Stomach (tissue), 9 donors: Measurements from ENCODE around the gene ZFPM1. TPM values are rescaled to one million over a fixed set of nuclear protein-coding genes. Genes with fewer than 3 reads are reported as not detected.

ENCODE experiments used
- DNase-seq, 2 donors: peaks; one replicate each; pipeline versions ENCODE4 v3.0.0 to v3.0.0-alpha.2; 2013 to 2019
- H3K27ac ChIP-seq, 5 donors: fragments of 200-600 bp in 4 of 5; sonication (generic) in 4 of 5; one replicate each; pipeline ENCODE4 v1.5.1; 2013 to 2019; ENCODE audit warnings: mild to moderate bottlenecking in 1 of 5, moderate library complexity in 1 of 5
- H3K27me3 ChIP-seq, 3 donors: fragments of 200-600 bp; sonication (generic); one replicate each; pipeline ENCODE4 v1.5.1; 2017 to 2019; ENCODE audit warnings: mixed run types in 1 of 3
- H3K36me3 ChIP-seq, 4 donors: fragments of 200-600 bp; sonication (generic); 1 replicate in 3 of 4; 2 replicates in 1 of 4; pipeline ENCODE4 v1.5.1; 2016 to 2019
- H3K4me1 ChIP-seq, 4 donors: fragments of 200-600 bp; sonication (generic); one replicate each; pipeline ENCODE4 v1.5.1; 2016 to 2019
- H3K4me3 ChIP-seq, 4 donors: fragments of 200-600 bp; sonication (generic) in 3 of 4; one replicate each; pipeline ENCODE4 v1.5.1; 2016 to 2019; ENCODE audit warnings: mild to moderate bottlenecking in 1 of 4
- H3K9me3 ChIP-seq, 4 donors: fragments of 200-600 bp; sonication (generic); one replicate each; pipeline ENCODE4 v1.5.1; 2016 to 2019
- EP300 ChIP-seq: sonication (generic); formaldehyde crosslinking; IDR thresholded peaks from one replicate; pipeline ENCODE4 v1.6.1; 2017; ENCODE audit warnings: antibody characterized with exemption
- POLR2A ChIP-seq, 4 donors: fragments of 450-650 bp; IDR thresholded peaks; one replicate each; pipeline ENCODE4 v1.6.1; 2016; ENCODE audit warnings: antibody characterized with exemption in 4 of 4, control low read depth in 2 of 4, mild to moderate bottlenecking in 1 of 4, moderate library complexity in 1 of 4
- POLR2AphosphoS5 ChIP-seq, 3 donors: sonication (generic); formaldehyde crosslinking; IDR thresholded peaks; one replicate each; pipeline ENCODE4 v1.6.1; 2016; ENCODE audit warnings: antibody characterized with exemption in 3 of 3
- WGBS, 5 donors: extraction: QIAGEN DNeasy Blood & Tissue Kit in 3 of 5; methylation state at CpG; one replicate each; pipeline versions ENCODE4 v1.1.5 to v1.1.7; 2013 to 2018; 5-methylcytosine and 5-hydroxymethylcytosine counted together
- intact Hi-C: fragments of 100-400 bp; cut with DNase I; formaldehyde crosslinking; loops from one replicate; pipeline ENCODE4 v1.15.1; 2023; ENCODE audit warnings: low total_unique reads
- polyA plus RNA-seq, 3 donors: library from polyadenylated mRNA; stranded (reverse); fragments of 200-250 nt; gene quantifications; one replicate each; pipeline ENCODE4 v1.2.3, GENCODE V29; 2013
- total RNA-seq, 5 donors: library from RNA; depleted of rRNA; stranded (reverse); fragments of >200 nt; gene quantifications; one replicate each; pipeline versions ENCODE4 v1.1.0 to v1.2.3, GENCODE V29; 2014 to 2016
- TF ChIP-seq, protein P1 (sequence below), 7 experiments: fragments of 450-650 bp in 4 of 7; fragments of 200-600 bp in 3 of 7; sonication (generic) in 3 of 7; IDR thresholded peaks; one replicate each; pipeline ENCODE4 v1.5.1; 2016 to 2019; ENCODE audit warnings: antibody characterized with exemption in 7 of 7, control low read depth in 2 of 7, mild to moderate bottlenecking in 1 of 7
- donor health status: healthy with polysubstance abuse.
- donor health status: Bipolar disorder and iron deficiency.
- donor health status: healthy.

The ZFPM1 gene
- total and polyA plus RNA-seq, 8 donors = 3.9 to 85.7 (median 12.9) TPM

GRCh38 chr16:88548985-88549384, 95.9 kb downstream of the ZFPM1 start:
- peaks cover 0 to 6% (median 2%) of the 10 kb centered on the region in 4 donors for H3K9me3 ChIP-seq
- TF ChIP-seq, protein P1, sequence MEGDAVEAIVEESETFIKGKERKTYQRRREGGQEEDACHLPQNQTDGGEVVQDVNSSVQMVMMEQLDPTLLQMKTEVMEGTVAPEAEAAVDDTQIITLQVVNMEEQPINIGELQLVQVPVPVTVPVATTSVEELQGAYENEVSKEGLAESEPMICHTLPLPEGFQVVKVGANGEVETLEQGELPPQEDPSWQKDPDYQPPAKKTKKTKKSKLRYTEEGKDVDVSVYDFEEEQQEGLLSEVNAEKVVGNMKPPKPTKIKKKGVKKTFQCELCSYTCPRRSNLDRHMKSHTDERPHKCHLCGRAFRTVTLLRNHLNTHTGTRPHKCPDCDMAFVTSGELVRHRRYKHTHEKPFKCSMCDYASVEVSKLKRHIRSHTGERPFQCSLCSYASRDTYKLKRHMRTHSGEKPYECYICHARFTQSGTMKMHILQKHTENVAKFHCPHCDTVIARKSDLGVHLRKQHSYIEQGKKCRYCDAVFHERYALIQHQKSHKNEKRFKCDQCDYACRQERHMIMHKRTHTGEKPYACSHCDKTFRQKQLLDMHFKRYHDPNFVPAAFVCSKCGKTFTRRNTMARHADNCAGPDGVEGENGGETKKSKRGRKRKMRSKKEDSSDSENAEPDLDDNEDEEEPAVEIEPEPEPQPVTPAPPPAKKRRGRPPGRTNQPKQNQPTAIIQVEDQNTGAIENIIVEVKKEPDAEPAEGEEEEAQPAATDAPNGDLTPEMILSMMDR (IDR thresholded peaks at IDR 0.05) = no peak
- TF ChIP-seq EP300 = no peak
- H3K4me3 ChIP-seq = no peak overlapping the region
- H3K36me3 ChIP-seq = no peaks in the 10 kb centered on the region
- no peak overlapping the region for H3K27ac ChIP-seq
- WGBS, 5 donors = 60 to 74% (median 71%) methylated on average over 13 of the region's 13 CpGs
- intact Hi-C loops = no loop called here
- no peak for DNase-seq
- H3K4me1 ChIP-seq = peaks cover 0 to 11% (median 6%) of the 10 kb centered on the region in 4 donors
- peaks cover 0 to 38% (median 7%) of the 10 kb centered on the region in 3 donors for H3K27me3 ChIP-seq

GRCh38 chr16:88549671-88550245, 96.7 kb downstream of the ZFPM1 start:
- no peak for TF ChIP-seq POLR2A (IDR thresholded peaks at IDR 0.05)
- TF ChIP-seq POLR2AphosphoS5 (IDR thresholded peaks at IDR 0.05) = no peak
- TF ChIP-seq, protein P1 (IDR thresholded peaks at IDR 0.05) = no peak
- no peak for TF ChIP-seq EP300
- no peak for DNase-seq
- Histone ChIP-seq H3K27me3 (peaks cover 0 to 44% (median 7%) of the 10 kb centered on the region in 3 donors), H3K4me3 (no peak overlapping the region), H3K27ac (no peak overlapping the region), H3K9me3 (no peaks in the 10 kb centered on the region), H3K4me1 (peaks cover 0 to 11% (median 6%) of the 10 kb centered on the region in 4 donors), H3K36me3 (no peaks in the 10 kb centered on the region)
- intact Hi-C loops = no loop called here
- WGBS, 5 donors = 54 to 70% (median 65%) methylated on average over 11 to 12 of the region's 12 CpGs

DNA sequence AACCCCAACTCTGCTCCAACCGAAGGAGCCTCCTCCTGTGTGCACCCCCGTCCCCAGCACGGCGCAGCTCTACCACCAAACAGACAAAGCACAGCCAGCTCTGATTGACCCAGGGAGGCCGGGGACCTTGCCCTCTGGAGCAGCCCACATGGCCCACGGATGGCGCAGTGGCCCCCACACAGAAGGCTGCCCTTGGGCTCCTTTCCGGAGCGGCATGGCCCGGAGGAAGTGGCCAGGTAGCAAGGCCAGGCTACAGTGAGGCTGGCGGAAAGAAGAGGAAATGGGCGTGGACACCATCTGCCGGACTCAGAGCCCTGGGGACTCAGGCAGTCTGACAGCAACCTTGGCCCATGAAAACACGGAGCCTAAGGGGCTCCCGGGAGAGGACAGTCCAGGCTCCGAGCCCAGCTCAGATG, 97.2 kb downstream of the ZFPM1 start:
- DNase-seq = peak in 1 of 2 donors; percentile 59
- intact Hi-C loops = no loop called here
- Histone ChIP-seq H3K27me3 (peaks cover 0 to 48% (median 7%) of the 10 kb centered on the region in 3 donors), H3K9me3 (no peaks in the 10 kb centered on the region), H3K36me3 (no peaks in the 10 kb centered on the region), H3K27ac (no peak overlapping the region), H3K4me1 (peaks cover 0 to 11% (median 6%) of the 10 kb centered on the region in 4 donors), H3K4me3 (no peak overlapping the region)
- no peak for TF ChIP-seq EP300
- no peak for TF ChIP-seq POLR2A (IDR thresholded peaks at IDR 0.05)
- no peak for TF ChIP-seq POLR2AphosphoS5 (IDR thresholded peaks at IDR 0.05)
- TF ChIP-seq, protein P1 (IDR thresholded peaks at IDR 0.05) = no peak
- WGBS, 5 donors = 40 to 64% (median 52%) methylated on average over 11 to 16 of the region's 16 CpGs

DNA sequence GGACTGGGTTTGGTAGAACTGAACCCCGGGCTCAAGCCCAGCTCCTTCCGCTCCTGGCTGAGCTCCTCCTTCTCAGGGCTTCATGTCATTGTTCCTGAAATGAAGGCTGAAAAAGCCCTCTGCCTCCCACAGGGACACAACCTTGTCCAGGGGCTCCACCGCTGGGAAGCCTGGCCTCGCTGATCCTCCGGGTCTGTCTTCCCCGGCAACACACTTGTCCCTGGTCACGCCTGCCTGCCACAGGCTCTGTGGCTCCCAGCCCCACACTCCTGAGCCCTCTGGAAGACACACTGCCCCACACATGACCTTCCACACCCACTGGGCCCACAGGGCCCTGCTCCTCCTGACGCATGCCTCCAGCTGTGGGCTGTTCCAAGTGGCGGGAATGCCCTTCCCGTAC, 99.1 kb downstream of the ZFPM1 start:
- Histone ChIP-seq H3K9me3 (no peaks in the 10 kb centered on the region), H3K27ac (no peak overlapping the region), H3K4me1 (peaks cover 0 to 11% (median 6%) of the 10 kb centered on the region in 4 donors), H3K4me3 (no peak overlapping the region), H3K27me3 (peaks cover 0 to 53% (median 7%) of the 10 kb centered on the region in 3 donors), H3K36me3 (no peaks in the 10 kb centered on the region)
- TF ChIP-seq, protein P1 (IDR thresholded peaks at IDR 0.05) = no peak
- TF ChIP-seq EP300 = no peak
- no peak for TF ChIP-seq POLR2AphosphoS5 (IDR thresholded peaks at IDR 0.05)
- no peak for TF ChIP-seq POLR2A (IDR thresholded peaks at IDR 0.05)
- intact Hi-C loops = no loop called here
- WGBS, 5 donors = 84 to 91% (median 90%) methylated on average over 10 of the region's 10 CpGs
- no peak for DNase-seq
